GM21825 (cell line): Measurements from ENCODE around the gene FBN1.

ENCODE experiments used
- ATAC-seq: cut with Tn5 transposase; IDR thresholded peaks from one replicate; pipeline ENCODE4 v1.9.1; 2021; ENCODE audit warnings: mild to moderate bottlenecking, moderate library complexity; ENCODE audit not compliant: unreplicated experiment

Gene FBN1

GRCh38 chr15:48440084-48440483 is 205.4 kb downstream of the FBN1 start:
- no peak for ATAC-seq

- no peak for ATAC-seq
Observed at GRCh38 chr15:48437178-48437577, 208.3 kb downstream of the FBN1 start.

- ATAC-seq: no peak
Observed at GRCh38 chr15:48435321-48435720, 210.2 kb downstream of the FBN1 start.

- ATAC-seq: peak; percentile 79
Observed at GRCh38 chr15:48433226-48433886, 212.2 kb downstream of the FBN1 start.

GRCh38 chr15:48432688-48433087 is 212.8 kb downstream of the FBN1 start:
- no peak for ATAC-seq

- no peak for ATAC-seq
Observed at GRCh38 chr15:48427960-48428547, 217.5 kb downstream of the FBN1 start.

GRCh38 chr15:48427479-48427878 is 218.0 kb downstream of the FBN1 start:
- no peak for ATAC-seq

- ATAC-seq: no peak
Observed at GRCh38 chr15:48426941-48427340, 218.6 kb downstream of the FBN1 start.

GRCh38 chr15:48426044-48426443 is 219.5 kb downstream of the FBN1 start:
- ATAC-seq: no peak

- no peak for ATAC-seq
Observed at GRCh38 chr15:48425051-48425450, 220.5 kb downstream of the FBN1 start.

GRCh38 chr15:48423896-48424475 is 221.5 kb downstream of the FBN1 start:
- no peak for ATAC-seq

- ATAC-seq: no peak
Observed at GRCh38 chr15:48423342-48423741, 222.2 kb downstream of the FBN1 start.

GRCh38 chr15:48422401-48422800 is 223.1 kb downstream of the FBN1 start:
- ATAC-seq: no peak

GRCh38 chr15:48421362-48421761 is 224.1 kb downstream of the FBN1 start:
- ATAC-seq: no peak

- ATAC-seq: no peak
Observed at GRCh38 chr15:48419896-48420295, 225.6 kb downstream of the FBN1 start.

GRCh38 chr15:48418343-48418742 is 227.2 kb downstream of the FBN1 start:
- ATAC-seq: no peak

- no peak for ATAC-seq
Observed at GRCh38 chr15:48416301-48416700, 229.2 kb downstream of the FBN1 start.

- ATAC-seq: no peak
Observed at GRCh38 chr15:48415036-48415886, 230.2 kb downstream of the FBN1 start.

GRCh38 chr15:48414015-48414414 is 231.5 kb downstream of the FBN1 start:
- ATAC-seq: no peak

- ATAC-seq: no peak
Observed at GRCh38 chr15:48413304-48413703, 232.2 kb downstream of the FBN1 start.

GRCh38 chr15:48411971-48412591 is 233.4 kb downstream of the FBN1 start:
- no peak for ATAC-seq
